Measurements from ENCODE around the gene NFAM1.

NFAM1 gene

GRCh38 chr22:42383287-42383686, 48.9 kb downstream of the NFAM1 start:
- no peak for DNase-seq (ENCODE audit: low read depth)

- no peak for DNase-seq (ENCODE audit: low read depth)
These were observed 51.2 kb downstream of the NFAM1 start for GRCh38 chr22:42380769-42381551.

DNA sequence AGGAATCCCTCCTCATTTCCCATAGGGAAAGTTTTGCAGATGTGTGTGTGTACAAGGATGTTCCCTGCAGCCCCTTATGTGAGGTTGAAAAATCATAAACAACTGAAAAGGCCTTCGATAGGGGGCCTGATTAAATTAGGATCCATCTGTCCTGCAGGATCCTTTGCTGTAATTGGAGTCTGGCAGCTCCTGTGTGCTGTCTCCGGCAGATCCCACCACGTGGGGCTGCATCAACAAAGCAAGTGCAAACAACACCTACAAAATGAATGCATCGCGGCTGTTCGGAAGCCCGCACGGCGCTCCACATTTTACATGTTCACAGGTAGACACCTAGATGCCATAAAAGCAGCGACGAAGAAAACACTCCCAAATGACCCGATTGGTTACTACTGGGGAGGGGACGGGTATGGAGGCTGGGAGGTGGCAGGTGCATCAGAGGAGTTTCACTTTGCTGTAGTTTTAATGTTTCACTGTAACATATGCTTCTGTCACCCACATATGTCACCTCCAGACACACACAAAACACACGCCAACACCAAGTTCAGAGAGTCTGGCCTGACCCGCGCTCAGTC, 52.2 kb downstream of the NFAM1 start:
- DNase-seq (ENCODE audit: low read depth) = no peak

DNA sequence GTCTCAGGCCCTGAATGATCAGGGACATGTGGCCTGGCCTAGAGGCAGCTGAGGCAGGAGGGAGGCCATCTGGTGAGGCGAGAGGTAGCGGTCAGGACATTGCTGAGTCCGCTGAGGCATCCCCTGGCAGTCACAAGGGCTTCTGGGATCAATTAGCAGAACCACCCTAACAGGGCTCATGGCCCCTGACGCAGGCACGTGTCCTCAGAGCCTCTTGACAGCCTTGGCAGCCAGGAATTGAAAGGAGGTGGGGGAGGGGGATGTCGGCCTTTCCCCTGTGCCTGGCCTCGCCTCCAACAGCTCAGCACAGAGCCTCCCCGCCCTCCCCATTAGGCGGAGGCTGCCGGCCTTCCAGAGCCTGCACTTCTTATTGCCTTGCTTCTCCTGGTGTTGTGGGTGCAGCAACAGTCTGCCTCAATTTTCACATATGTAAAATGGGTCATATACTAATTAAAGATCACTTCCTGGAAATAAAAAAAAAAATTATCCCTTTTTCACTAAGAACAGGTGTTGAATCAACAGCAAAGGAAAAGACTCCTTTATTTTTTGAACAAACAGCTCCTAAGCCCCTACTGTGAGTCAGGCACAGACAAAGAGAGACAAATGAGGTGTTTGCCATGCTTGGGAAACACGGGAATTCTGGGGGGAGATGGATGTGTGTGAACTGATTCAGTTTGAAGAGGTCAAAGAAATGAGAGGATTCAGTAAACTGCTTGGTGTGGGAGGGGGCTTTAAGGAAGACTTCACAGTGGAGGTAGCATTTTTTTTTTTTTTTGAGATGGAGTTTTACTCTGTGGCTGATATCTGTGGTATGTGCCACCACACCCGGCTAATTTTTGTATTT, 55.3 kb downstream of the NFAM1 start:
- no peak for DNase-seq (ENCODE audit: low read depth)

GRCh38 chr22:42375982-42376381, 56.2 kb downstream of the NFAM1 start:
- no peak for DNase-seq (ENCODE audit: low read depth)

- DNase-seq (ENCODE audit: low read depth) = no peak
These were observed 59.2 kb downstream of the NFAM1 start for GRCh38 chr22:42372976-42373375.

GRCh38 chr22:42371501-42371900, 60.7 kb downstream of the NFAM1 start:
- no peak for DNase-seq (ENCODE audit: low read depth)

DNA sequence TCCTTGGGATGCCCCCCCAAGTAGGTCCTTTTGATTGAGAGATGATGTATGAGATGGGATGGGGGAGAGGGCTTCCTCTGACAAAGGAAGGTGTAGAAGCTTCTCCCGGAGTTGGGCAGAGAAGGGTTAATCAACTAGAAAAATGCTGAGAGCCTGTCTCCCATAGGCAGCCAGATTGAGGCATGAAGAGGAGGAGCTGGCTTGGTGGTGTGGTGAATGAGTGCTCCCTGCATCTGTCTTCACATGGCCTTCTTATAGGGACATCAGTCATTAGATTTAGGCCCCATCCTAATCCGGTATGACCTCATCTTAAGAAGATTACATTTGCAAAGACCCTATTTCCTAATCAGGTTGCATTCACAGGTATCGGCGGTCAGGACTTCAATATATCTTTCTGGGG, 61.1 kb downstream of the NFAM1 start:
- no peak for DNase-seq (ENCODE audit: low read depth)

DNA sequence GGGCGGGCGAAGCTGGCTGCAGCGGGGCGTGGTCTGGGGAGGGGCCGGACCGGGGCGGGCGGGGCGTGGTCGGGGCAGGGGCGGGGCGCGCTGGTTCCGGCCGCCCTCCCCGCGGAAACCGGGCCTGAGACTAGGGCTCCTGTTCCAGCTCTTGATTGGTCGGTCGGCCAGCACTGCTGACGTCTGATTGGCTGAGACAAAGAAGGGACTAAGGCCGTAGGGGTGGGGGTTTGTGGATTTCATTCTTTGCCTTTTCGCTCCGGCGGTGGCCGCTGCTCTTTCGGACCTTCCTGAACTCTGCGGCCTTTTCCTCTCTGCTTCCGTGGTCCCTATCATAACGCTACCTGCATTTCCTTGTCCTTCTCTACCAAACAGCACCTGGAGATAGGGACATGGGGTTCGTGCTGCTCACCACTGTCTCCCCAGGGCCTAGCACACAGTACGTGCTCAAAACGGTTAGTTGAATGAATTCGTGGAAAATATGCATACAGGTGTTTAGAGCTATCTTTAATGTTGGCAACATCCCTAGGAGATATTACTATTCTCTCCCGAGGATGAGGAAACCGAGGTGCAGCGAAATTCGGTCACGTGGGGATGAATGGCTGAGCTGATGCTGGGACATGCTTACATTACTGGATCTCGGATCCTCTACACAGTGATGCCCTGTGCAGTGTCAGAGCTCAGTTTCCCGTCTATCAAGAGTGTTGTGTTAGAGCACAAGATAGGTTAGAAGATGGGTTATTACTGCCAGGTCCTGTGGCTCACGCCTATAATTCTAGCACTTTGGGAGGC, 62.8 kb downstream of the NFAM1 start:
- peak; percentile 77 for DNase-seq (ENCODE audit: low read depth)

DNA sequence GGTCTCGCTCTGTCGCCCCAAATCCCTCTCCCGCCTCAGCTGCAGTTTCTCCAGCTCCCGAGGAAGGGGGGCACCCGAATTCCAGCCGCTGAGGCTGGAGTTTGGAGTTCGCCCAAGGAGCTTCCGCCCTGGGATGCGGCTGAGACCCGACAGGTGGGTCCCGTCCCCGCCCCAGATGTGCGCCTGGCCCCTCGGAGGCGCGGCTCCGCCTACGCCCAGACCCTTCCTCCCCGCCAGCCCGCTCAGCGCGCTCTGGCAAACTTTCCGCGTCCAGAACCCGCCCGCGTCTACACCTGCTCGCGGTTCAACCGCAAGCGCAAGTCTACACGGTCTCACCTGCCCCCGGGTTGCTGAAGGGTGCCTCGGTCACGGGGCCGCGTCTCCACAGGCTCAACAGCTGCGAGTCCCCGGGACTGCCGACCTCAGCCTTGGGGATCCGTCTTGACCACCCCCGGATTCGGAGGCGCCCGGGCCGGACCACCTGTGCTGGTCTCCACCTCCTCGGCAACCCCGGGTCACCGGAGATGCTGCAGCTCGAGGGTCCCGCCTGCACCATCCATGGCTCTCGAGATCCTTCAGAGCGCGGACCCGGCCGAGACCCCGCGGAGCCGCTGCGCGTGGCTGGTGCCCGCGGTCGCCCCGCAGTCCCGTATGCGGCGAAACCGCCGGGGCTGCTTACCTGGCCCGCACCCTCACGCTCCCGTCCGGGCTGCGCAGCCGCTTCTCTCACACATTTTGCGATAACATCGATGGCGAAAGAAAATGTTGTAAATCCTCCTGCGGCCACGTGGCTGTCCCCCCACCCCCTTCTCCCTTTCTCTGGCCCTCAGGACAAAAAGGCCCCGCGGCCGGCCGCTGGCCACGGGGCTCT, 63.6 kb downstream of the NFAM1 start:
- DNase-seq (ENCODE audit: low read depth) = no peak

GRCh38 chr22:42367980-42368378, 64.2 kb downstream of the NFAM1 start:
- DNase-seq (ENCODE audit: low read depth) = no peak

DNA sequence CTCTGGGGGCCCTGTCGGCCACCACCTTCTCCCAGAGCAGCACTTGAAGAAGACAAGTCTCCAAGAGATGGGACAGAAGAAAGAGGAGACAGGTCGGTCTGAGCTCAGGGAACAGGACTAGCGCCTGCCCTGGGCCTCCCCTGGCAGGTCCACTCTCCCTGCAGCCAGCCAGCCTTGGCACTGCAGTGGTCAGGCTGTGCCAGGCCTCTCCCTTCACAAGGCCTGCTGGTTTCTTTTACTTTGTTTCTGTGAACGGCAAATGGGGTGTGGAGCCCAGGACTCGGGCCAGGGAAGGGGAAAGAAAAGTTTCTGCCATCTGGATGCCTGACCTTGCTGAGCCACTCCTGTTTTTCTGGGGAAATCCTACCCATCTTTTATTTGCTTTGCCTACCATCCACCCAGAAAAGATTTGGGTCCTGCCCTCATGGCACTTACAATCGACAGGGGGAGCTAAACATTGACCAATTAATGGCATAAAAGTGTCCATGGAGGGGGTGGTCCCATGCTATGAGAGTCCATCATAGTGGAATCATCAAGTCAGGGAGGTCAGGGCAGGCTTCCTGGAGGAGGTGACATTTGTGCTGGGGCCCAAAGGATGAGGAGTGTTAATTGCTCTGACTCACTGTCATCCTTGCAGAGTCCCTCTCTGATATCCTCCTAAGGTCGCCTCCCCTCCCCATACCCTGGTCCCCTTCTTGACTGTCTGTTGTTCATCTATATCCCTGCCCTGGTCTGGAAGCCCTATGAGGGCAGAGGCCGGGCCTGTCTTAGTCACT, 65.2 kb downstream of the NFAM1 start:
- DNase-seq (ENCODE audit: low read depth) = no peak

DNA sequence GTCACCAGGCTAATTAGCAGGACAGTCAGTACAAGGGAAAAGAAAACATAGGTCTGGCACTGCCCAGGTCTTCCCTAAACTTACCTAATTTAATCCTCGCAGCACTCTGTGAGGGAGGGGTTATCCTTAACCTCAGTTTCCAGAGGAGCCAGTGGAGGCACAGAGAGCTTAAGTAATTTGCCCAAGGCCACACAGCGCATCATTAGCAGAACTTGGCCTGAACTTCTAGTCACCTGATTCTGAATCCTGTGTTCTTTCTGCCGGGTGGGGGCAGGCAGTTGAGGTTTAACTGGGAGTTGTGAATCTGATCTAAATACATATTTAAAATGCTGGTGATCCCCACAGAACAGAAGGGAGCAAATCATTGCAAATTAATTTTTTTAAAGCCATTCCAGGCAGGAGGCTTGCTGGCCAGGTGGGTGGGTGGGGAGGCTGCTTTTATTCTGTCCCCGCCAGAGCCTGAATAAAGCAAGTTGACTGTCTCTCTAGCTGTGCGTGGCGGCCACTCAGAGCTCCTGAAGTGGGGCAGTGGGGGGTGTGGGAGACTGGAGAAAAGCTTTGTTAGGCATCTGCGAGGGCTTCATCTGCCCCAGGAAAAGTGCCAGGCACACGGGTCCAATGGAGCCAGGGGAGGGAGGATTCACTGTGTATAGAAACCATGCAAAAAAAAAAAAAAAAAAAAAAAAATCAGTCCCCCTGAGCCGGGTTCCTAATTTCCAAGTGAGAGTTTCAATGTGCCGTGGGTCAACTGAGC, 66.1 kb downstream of the NFAM1 start:
- no peak for DNase-seq (ENCODE audit: low read depth)

DNA sequence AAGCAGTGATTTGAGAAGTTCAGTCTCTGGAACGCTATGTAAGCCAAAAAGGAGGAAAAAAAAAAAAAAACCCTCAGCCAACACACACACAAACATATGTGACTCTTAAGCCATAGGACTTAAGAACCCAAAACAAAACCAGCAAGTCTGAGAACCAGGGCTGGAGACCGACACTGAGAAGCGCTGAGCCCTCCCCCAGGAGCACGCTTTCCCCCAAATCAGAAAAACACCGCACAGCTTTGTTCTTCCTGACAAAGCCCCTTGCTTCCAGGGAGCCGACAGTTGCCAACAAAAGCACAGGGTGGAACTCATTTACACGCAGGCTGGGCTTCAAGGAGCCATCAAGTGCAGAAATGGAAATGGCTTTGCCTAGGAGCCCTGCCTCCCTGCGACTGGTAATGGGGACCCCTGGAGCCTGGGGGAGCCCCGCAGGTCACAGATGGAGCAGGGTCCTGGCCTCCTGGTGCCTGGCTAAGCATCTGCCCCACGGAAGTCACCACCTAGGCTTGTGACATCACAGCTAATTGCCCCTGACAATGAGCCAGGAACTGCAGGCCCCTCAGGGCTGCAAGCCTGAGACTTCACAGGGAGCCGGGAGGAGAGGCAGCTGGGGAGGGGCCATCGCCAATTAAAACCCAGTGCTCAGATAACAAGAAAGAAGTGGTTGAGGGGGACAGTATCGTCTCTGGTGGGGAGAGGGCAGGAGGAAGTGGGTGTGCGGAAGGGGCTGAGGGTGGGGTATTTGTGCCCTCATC, 66.9 kb downstream of the NFAM1 start:
- DNase-seq (ENCODE audit: low read depth) = no peak

- no peak for DNase-seq (ENCODE audit: low read depth)
These were observed 67.5 kb downstream of the NFAM1 start for GRCh38 chr22:42364604-42365110.

DNA sequence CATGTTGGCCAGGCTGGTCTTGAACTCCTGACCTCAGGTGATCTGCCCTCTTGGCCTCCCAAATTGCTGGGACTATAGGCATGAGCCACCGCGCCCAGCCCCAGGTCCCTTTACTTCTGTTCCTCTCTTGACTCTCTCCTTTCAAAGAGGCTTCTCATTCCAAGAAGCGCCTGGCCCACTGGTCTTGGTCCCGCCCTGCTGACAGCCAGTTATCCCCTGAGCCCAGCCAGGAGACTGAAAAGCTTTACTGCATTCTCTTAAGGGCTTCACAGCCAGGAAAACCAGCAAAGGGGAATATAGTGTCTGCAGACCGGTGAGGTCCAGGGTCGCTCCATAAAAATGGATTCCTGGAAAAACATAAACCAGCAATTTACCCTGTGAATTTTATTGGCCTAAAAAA, 68.3 kb downstream of the NFAM1 start:
- no peak for DNase-seq (ENCODE audit: low read depth)

DNA sequence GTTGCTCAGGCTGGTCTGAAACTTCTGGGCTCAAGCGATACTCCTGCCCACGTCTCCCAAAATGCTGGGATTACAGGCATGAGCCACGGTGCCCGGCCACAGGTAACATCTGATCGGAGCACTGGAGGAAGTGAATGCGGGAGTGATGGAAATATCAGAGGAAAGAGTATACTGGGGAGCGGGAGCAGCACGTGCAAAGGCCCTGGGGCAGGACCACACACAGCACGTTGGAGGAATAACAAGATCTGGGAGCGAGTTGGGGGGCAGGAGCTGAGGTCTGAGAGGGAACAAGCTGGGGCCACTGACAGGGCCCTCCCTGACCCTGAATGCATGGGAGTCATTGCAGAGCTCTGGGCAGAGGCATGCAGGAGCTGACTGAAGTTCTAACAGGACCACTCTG, 70.7 kb downstream of the NFAM1 start:
- DNase-seq (ENCODE audit: low read depth) = no peak

DNA sequence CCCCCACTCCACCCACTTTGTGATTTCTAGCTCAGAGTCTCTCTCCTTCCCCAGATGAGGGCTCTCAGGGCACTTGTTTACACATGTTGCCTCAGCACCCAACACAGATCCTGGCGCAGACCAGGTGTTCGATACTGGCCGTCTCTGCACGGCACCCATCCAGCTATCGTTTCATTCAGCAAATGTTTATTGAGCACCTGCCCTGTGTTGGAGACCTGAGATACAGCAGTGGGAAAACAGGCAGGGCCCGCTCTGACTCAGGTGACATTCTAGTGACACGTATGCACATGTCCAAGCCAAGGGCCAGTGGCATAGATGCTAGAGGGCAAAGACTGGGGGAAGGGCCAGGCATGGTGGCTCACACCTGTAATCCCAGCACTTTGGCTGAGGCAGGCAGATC, 71.9 kb downstream of the NFAM1 start:
- no peak for DNase-seq (ENCODE audit: low read depth)

Measured in CMK (cell line).